Measurements from ENCODE around the gene NRTN.
"Not testable (repeated sequence)": the region's sequence is repeated elsewhere in the genome, so short reads cannot be mapped to it uniquely, and the experiment has no call there.

Gene NRTN

DNA sequence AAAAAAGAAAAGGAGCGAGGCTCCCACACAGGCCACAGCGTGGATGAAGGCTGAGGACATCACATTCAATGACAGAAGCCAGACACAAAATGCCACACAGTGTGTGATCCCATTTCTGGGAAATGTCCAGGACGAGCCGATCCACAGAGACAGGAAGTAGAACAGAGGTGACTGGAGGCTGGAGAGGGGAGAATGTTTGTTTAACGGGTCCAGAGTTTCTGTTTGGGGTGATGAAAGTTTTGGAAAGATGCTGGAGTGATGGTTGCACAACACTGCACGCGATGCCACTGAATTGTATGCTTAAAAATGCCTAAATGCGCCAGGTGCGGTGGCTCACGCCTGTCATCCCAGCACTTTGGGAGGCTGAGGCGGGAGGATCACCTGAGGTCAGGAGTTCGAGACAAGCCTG, 66.1 kb downstream of the NRTN start:
- no peak overlapping the region for H3K4me2 ChIP-seq (ENCODE audit: insufficient read depth, low read length)
- H4K20me1 ChIP-seq (ENCODE audit: insufficient read depth, low read length), result no peaks in the 10 kb centered on the region
- no peaks in the 10 kb centered on the region for H3K36me3 ChIP-seq (ENCODE audit: insufficient read depth, low read length)
- H2AFZ ChIP-seq (ENCODE audit: low read depth, low read length), result no peak overlapping the region
- no peak for DNase-seq
- ATAC-seq (ENCODE audit: insufficient read depth, low read depth), result no peak
- no peaks in the 10 kb centered on the region for H3K9me3 ChIP-seq (ENCODE audit: insufficient read depth, low read length, severe bottlenecking)
- H3K4me1 ChIP-seq (ENCODE audit: insufficient read depth, low read length), result no peaks in the 10 kb centered on the region
- no peak for TF ChIP-seq EZH2 (IDR thresholded peaks at IDR 0.05; ENCODE audit: borderline replicate concordance, low read depth, low read length, severe bottlenecking)
- TF ChIP-seq, protein P1, sequence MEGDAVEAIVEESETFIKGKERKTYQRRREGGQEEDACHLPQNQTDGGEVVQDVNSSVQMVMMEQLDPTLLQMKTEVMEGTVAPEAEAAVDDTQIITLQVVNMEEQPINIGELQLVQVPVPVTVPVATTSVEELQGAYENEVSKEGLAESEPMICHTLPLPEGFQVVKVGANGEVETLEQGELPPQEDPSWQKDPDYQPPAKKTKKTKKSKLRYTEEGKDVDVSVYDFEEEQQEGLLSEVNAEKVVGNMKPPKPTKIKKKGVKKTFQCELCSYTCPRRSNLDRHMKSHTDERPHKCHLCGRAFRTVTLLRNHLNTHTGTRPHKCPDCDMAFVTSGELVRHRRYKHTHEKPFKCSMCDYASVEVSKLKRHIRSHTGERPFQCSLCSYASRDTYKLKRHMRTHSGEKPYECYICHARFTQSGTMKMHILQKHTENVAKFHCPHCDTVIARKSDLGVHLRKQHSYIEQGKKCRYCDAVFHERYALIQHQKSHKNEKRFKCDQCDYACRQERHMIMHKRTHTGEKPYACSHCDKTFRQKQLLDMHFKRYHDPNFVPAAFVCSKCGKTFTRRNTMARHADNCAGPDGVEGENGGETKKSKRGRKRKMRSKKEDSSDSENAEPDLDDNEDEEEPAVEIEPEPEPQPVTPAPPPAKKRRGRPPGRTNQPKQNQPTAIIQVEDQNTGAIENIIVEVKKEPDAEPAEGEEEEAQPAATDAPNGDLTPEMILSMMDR (IDR thresholded peaks at IDR 0.05; ENCODE audit: borderline replicate concordance, extremely low read depth, low read length, poor library complexity, severe bottlenecking), result no peak
- H3K79me2 ChIP-seq (ENCODE audit: insufficient read depth, low read length), result no peaks in the 10 kb centered on the region
- H3K27ac ChIP-seq (ENCODE audit: low read length), result no peak overlapping the region
- H3K27me3 ChIP-seq (ENCODE audit: insufficient read depth, low read length, poor library complexity), result no peaks in the 10 kb centered on the region
- H3K9ac ChIP-seq (ENCODE audit: low read depth, low read length), result no peak overlapping the region
- H3K4me3 ChIP-seq (ENCODE audit: low read depth in 1 of 2, low read length in 2 of 2), result no peak overlapping the region

DNA sequence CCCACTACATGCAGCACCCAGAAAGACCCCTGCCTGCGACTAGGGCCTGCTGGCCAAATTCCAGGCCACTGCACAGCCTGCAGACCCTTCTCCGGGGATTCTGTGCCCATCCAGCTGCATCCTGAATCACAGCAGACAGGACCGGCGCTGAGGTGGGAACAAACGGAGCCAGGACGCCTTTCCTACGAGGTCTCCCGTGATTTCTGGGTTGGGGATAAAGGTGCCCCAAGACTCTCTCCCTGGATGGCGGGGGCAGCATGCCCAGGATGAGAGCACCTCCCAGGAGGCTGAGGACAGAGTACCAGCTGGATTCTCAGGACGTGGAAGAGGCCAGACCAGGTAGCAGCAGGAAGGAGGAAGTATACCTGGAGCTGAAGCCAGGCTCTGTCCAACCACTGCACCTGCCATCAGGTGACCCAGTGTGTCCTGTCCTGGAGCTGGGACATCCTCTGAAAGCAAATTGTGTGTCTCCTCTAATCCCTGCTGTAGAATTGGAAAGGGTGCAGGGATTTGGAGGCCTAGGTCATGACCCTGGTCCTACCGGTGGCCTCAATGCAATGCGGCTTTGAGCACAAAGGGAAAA, 68.8 kb downstream of the NRTN start:
- no peaks in the 10 kb centered on the region for H4K20me1 ChIP-seq (ENCODE audit: insufficient read depth, low read length)
- no peak overlapping the region for H2AFZ ChIP-seq (ENCODE audit: low read depth, low read length)
- H3K79me2 ChIP-seq (ENCODE audit: insufficient read depth, low read length), result no peaks in the 10 kb centered on the region
- no peaks in the 10 kb centered on the region for H3K4me1 ChIP-seq (ENCODE audit: insufficient read depth, low read length)
- H3K36me3 ChIP-seq (ENCODE audit: insufficient read depth, low read length), result no peaks in the 10 kb centered on the region
- no peak overlapping the region for H3K27ac ChIP-seq (ENCODE audit: low read length)
- no peak overlapping the region for H3K4me2 ChIP-seq (ENCODE audit: insufficient read depth, low read length)
- TF ChIP-seq EZH2 (IDR thresholded peaks at IDR 0.05; ENCODE audit: borderline replicate concordance, low read depth, low read length, severe bottlenecking), result no peak
- TF ChIP-seq, protein P1 (IDR thresholded peaks at IDR 0.05; ENCODE audit: borderline replicate concordance, extremely low read depth, low read length, poor library complexity, severe bottlenecking), result no peak
- ATAC-seq (ENCODE audit: insufficient read depth, low read depth) (no peak), DNase-seq (no peak)
- H3K4me3 ChIP-seq (ENCODE audit: low read depth in 1 of 2, low read length in 2 of 2), result no peak overlapping the region
- H3K9me3 ChIP-seq (ENCODE audit: insufficient read depth, low read length, severe bottlenecking), result no peaks in the 10 kb centered on the region
- no peak overlapping the region for H3K9ac ChIP-seq (ENCODE audit: low read depth, low read length)
- no peaks in the 10 kb centered on the region for H3K27me3 ChIP-seq (ENCODE audit: insufficient read depth, low read length, poor library complexity)

DNA sequence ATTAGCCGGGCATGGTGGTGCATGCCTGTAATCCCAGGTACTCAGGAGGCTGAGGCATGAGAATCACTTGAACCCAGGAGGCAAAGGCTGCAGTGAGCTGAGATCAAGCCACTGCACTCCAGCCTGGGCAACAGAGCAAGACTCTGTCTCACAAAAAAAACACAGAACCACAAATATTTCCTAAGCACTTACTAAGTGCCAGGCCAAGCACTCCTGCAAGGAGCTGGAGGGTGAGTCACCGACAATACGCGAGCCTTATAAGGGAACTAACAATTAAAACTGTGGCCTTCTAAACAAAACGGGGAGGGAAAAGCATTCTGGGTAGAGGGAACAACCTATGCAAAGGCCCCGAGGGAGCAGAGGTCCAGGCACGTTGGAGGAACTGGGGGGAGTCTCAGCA, 69.6 kb downstream of the NRTN start:
- not testable (repeated sequence) for H3K4me2 ChIP-seq (ENCODE audit: insufficient read depth, low read length); H3K9ac ChIP-seq (ENCODE audit: low read depth, low read length); H3K79me2 ChIP-seq (ENCODE audit: insufficient read depth, low read length); H3K27ac ChIP-seq (ENCODE audit: low read length); ATAC-seq (ENCODE audit: insufficient read depth, low read depth); H3K4me3 ChIP-seq (ENCODE audit: low read depth in 1 of 2, low read length in 2 of 2); H4K20me1 ChIP-seq (ENCODE audit: insufficient read depth, low read length); H3K36me3 ChIP-seq (ENCODE audit: insufficient read depth, low read length); H2AFZ ChIP-seq (ENCODE audit: low read depth, low read length); H3K9me3 ChIP-seq (ENCODE audit: insufficient read depth, low read length, severe bottlenecking); DNase-seq; H3K4me1 ChIP-seq (ENCODE audit: insufficient read depth, low read length); H3K27me3 ChIP-seq (ENCODE audit: insufficient read depth, low read length, poor library complexity)

DNA sequence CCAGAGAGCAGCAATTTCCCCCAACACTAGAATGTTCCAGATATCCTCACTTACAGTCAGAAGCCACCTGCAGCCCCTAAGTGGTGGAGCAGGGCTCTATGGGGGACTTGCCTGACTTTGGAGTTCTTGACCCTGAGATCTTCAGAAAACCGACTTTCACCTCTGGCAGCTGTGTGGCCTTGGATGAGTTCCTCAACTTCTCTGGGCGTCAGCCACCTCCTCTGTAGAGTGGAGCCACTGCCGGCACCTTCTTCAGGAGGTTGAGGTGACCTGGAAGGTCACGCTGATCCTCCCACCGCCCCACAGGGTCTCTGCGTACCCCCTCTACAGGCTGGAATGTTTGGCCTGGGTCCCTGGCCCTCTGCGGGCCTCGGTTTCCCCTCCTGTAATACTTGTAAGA, 72.6 kb downstream of the NRTN start:
- no peak overlapping the region for H2AFZ ChIP-seq (ENCODE audit: low read depth, low read length)
- H3K4me2 ChIP-seq (ENCODE audit: insufficient read depth, low read length), result no peak overlapping the region
- TF ChIP-seq EZH2 (IDR thresholded peaks at IDR 0.05; ENCODE audit: borderline replicate concordance, low read depth, low read length, severe bottlenecking), result no peak
- TF ChIP-seq, protein P1 (IDR thresholded peaks at IDR 0.05; ENCODE audit: borderline replicate concordance, extremely low read depth, low read length, poor library complexity, severe bottlenecking), result no peak
- no peak overlapping the region for H3K27ac ChIP-seq (ENCODE audit: low read length)
- H3K9ac ChIP-seq (ENCODE audit: low read depth, low read length), result no peak overlapping the region
- H4K20me1 ChIP-seq (ENCODE audit: insufficient read depth, low read length), result no peaks in the 10 kb centered on the region
- ATAC-seq (ENCODE audit: insufficient read depth, low read depth) (no peak), DNase-seq (no peak)
- no peaks in the 10 kb centered on the region for H3K4me1 ChIP-seq (ENCODE audit: insufficient read depth, low read length)
- no peaks in the 10 kb centered on the region for H3K79me2 ChIP-seq (ENCODE audit: insufficient read depth, low read length)
- no peaks in the 10 kb centered on the region for H3K27me3 ChIP-seq (ENCODE audit: insufficient read depth, low read length, poor library complexity)
- no peaks in the 10 kb centered on the region for H3K9me3 ChIP-seq (ENCODE audit: insufficient read depth, low read length, severe bottlenecking)
- no peaks in the 10 kb centered on the region for H3K36me3 ChIP-seq (ENCODE audit: insufficient read depth, low read length)
- no peak overlapping the region for H3K4me3 ChIP-seq (ENCODE audit: low read depth in 1 of 2, low read length in 2 of 2)
